ENCODE data around the gene IL2RA.
"Not testable (repeated sequence)": the region's sequence is repeated elsewhere in the genome, so short reads cannot be mapped to it uniquely, and the experiment has no call there.

Gene IL2RA

DNA sequence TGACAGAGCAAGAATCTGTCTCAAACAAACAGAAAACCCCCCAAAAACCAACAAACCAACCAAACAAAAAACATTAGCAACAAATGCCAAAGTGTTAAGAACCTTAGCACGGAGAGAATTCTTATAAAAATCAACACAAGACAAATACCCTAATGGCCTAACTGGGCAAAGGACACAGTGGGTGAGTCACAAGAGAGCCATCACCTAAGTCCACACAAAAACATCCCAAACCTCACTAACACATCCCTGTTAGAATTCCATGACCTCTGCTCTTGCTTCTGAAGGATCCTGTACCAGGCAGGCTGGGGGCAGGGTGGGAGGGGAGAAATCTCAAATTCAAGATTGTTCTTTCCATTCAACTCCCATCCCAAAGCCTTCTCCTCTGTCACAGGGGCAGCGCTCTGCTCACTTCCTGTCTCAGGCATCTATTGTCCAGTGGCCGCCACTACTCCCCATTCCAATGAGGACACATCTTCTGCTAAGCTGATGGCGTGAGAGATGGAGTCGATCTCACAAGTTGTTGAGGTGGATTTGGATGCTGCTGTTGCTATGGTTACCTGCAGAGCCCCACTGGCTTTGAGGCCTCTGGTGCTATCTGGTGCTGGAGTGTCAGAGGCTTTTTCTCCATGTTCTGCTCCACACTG lies 94.0 kb downstream of the IL2RA start:
- H3K27me3 ChIP-seq (ENCODE audit: insufficient read depth, low read depth, severe bottlenecking), result peaks cover 16% of the 10 kb centered on the region
- DNase-seq, result no peak
- TF ChIP-seq CTCF (IDR thresholded peaks at IDR 0.05; ENCODE audit: low read depth, low read length), result no peak
- no peaks in the 10 kb centered on the region for H3K9me3 ChIP-seq (ENCODE audit: severe bottlenecking)
- H3K4me3 ChIP-seq (ENCODE audit: low read depth, low read length), result no peak overlapping the region
- H3K27ac ChIP-seq, result no peak overlapping the region
- no peaks in the 10 kb centered on the region for H3K36me3 ChIP-seq

- H3K36me3 ChIP-seq, result no peaks in the 10 kb centered on the region
- no peak for TF ChIP-seq CTCF (IDR thresholded peaks at IDR 0.05; ENCODE audit: low read depth, low read length)
- H3K9me3 ChIP-seq (ENCODE audit: severe bottlenecking), result no peaks in the 10 kb centered on the region
- no peak for DNase-seq
- no peak overlapping the region for H3K27ac ChIP-seq
- H3K27me3 ChIP-seq (ENCODE audit: insufficient read depth, low read depth, severe bottlenecking), result peaks cover 20% of the 10 kb centered on the region
- H3K4me3 ChIP-seq (ENCODE audit: low read depth, low read length), result no peak overlapping the region
Measured at GRCh38 chr10:5965266-5965665, 96.9 kb downstream of the IL2RA start.

- Histone ChIP-seq H3K27ac (no peak overlapping the region), H3K36me3 (no peaks in the 10 kb centered on the region), H3K27me3 (ENCODE audit: insufficient read depth, low read depth, severe bottlenecking) (peaks cover 22% of the 10 kb centered on the region), H3K4me3 (ENCODE audit: low read depth, low read length) (no peak overlapping the region), H3K9me3 (ENCODE audit: severe bottlenecking) (no peaks in the 10 kb centered on the region)
- no peak for DNase-seq
- TF ChIP-seq CTCF (IDR thresholded peaks at IDR 0.05; ENCODE audit: low read depth, low read length), result no peak
Measured at GRCh38 chr10:5964736-5965135, 97.4 kb downstream of the IL2RA start.

DNA sequence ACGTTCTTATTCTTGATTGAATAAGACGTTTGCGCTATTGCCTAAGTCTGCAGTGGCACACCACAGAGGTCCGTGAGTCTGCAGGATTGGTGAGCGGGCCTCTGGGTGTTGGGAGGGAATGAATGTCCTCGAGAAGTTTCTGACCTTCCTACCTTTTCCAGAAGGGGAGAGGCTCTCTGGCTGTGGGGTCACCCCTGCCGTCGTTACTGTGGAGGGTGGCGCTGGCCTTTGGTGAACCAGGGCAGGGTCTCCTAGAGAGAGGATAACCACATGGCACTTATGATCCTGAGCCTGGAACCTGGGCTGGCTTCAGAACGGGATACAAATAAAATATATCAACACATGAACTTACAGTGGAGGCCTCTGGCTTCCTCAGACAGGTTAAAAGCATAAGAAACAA lies 98.6 kb downstream of the IL2RA start:
- Histone ChIP-seq H3K27me3 (ENCODE audit: insufficient read depth, low read depth, severe bottlenecking) (peaks cover 26% of the 10 kb centered on the region), H3K36me3 (no peaks in the 10 kb centered on the region), H3K9me3 (ENCODE audit: severe bottlenecking) (no peaks in the 10 kb centered on the region), H3K4me3 (ENCODE audit: low read depth, low read length) (no peak overlapping the region), H3K27ac (no peak overlapping the region)
- no peak for DNase-seq
- TF ChIP-seq CTCF (IDR thresholded peaks at IDR 0.05; ENCODE audit: low read depth, low read length), result no peak

DNA sequence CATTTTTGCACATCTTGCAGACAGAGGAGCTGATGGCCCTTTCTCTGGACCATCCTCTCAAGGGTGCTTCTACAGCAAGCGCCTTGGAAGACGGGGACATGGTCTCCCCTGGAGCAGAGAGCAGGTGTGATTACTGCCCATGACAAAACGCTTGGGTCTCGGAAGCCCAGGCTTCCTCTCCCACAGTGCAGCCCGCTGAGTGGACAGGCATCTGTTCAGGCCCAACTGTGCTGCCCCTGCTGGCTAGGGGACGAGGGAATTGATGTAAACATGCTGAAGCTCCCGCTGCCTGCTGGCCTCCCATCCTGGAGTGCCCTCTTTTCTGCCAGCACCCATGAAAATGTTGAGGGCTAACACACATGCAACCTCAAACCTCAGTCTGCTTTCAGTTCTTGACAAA lies 99.1 kb downstream of the IL2RA start:
- no peak for TF ChIP-seq CTCF (IDR thresholded peaks at IDR 0.05; ENCODE audit: low read depth, low read length)
- Histone ChIP-seq H3K4me3 (ENCODE audit: low read depth, low read length) (no peak overlapping the region), H3K36me3 (no peaks in the 10 kb centered on the region), H3K9me3 (ENCODE audit: severe bottlenecking) (no peaks in the 10 kb centered on the region), H3K27ac (no peak overlapping the region), H3K27me3 (ENCODE audit: insufficient read depth, low read depth, severe bottlenecking) (peaks cover 27% of the 10 kb centered on the region)
- DNase-seq, result no peak

- H3K4me3 ChIP-seq (ENCODE audit: low read depth, low read length); H3K36me3 ChIP-seq; H3K27ac ChIP-seq; H3K9me3 ChIP-seq (ENCODE audit: severe bottlenecking); DNase-seq: not testable (repeated sequence)
- H3K27me3 ChIP-seq (ENCODE audit: insufficient read depth, low read depth, severe bottlenecking), result peaks cover 25% of the 10 kb centered on the region
Measured at GRCh38 chr10:5962358-5962940, 99.7 kb downstream of the IL2RA start.
